Cardiac septum (tissue), 1 donor: ENCODE data around the gene ZNF296. TPM values are rescaled to one million over a fixed set of nuclear protein-coding genes. Genes with fewer than 3 reads are reported as not detected.
A peak's percentile ranks its signal among the peaks of the same experiment; 100 is the strongest.

Source experiments
- DNase-seq: peaks from one replicate; pipeline ENCODE4 v3.0.0-alpha.2; 2020; ENCODE audit warnings: low spot score
- intact Hi-C: fragments of 100-400 bp; cut with DNase I; formaldehyde crosslinking; loops from one replicate; pipeline ENCODE4 v1.14.0; 2022
- total RNA-seq: library from RNA; stranded (reverse); fragmentation: NEBNext Ultra II Directional; extraction: Animal tissue kit (Norgen Biotek cat#: 25700); gene quantifications from one replicate; pipeline ENCODE4 v1.2.1, GENCODE V29; 2021
- donor health status: DM: no; HTN: no; CAD: no.

ZNF296 gene
- total RNA-seq, 1 donor from 2014 or later = 0.13 TPM

- intact Hi-C loops = no loop called here
- DNase-seq = no peak
These were observed 28.5 kb upstream of the ZNF296 start for GRCh38 chr19:45104658-45105349.

GRCh38 chr19:45103508-45104319 lies 27.4 kb upstream of the ZNF296 start:
- DNase-seq = no peak
- intact Hi-C loops = no loop called here

GRCh38 chr19:45103156-45103507 lies 26.9 kb upstream of the ZNF296 start:
- no peak for DNase-seq
- intact Hi-C loops = no loop called here

- DNase-seq = no peak
- intact Hi-C loops = no loop called here
These were observed 26.2 kb upstream of the ZNF296 start for GRCh38 chr19:45102481-45102880.

- intact Hi-C loops = no loop called here
- no peak for DNase-seq
These were observed 25.5 kb upstream of the ZNF296 start for GRCh38 chr19:45101806-45102205.

- intact Hi-C loops = no loop called here
- DNase-seq = no peak
These were observed 24.6 kb upstream of the ZNF296 start for GRCh38 chr19:45100846-45101252.

GRCh38 chr19:45100201-45100600 lies 23.9 kb upstream of the ZNF296 start:
- intact Hi-C loops = no loop called here
- DNase-seq = no peak

- intact Hi-C loops = no loop called here
- no peak for DNase-seq
These were observed 23.4 kb upstream of the ZNF296 start for GRCh38 chr19:45099467-45100191.

- DNase-seq = no peak
- intact Hi-C loops = no loop called here
These were observed 22.5 kb upstream of the ZNF296 start for GRCh38 chr19:45098521-45099466.

GRCh38 chr19:45097776-45098520 lies 21.7 kb upstream of the ZNF296 start:
- no peak for DNase-seq
- intact Hi-C loops = no loop called here

- intact Hi-C loops = no loop called here
- DNase-seq = no peak
These were observed 21.1 kb upstream of the ZNF296 start for GRCh38 chr19:45097450-45097775.

- no peak for DNase-seq
- intact Hi-C loops = no loop called here
These were observed 20.4 kb upstream of the ZNF296 start for GRCh38 chr19:45096700-45097099.

- DNase-seq = no peak
- intact Hi-C loops = no loop called here
These were observed 19.5 kb upstream of the ZNF296 start for GRCh38 chr19:45095496-45096413.

- intact Hi-C loops = loop anchor here (5.0 kb wide), 1 partner anchor 83 kb away; the partner anchor contains the start of genes BLOC1S3 and TRAPPC6A
- no peak for DNase-seq
These were observed 18.4 kb upstream of the ZNF296 start for GRCh38 chr19:45094707-45095106.

- no peak for DNase-seq
- intact Hi-C loops = loop anchor here (5.0 kb wide), 1 partner anchor 83 kb away; the partner anchor contains the start of genes BLOC1S3 and TRAPPC6A
These were observed 17.9 kb upstream of the ZNF296 start for GRCh38 chr19:45094137-45094536.

- intact Hi-C loops = loop anchor here (5.0 kb wide), 1 partner anchor 84 kb away; the partner anchor contains the start of genes BLOC1S3 and TRAPPC6A
- DNase-seq = peak; percentile 97
These were observed 16.7 kb upstream of the ZNF296 start, which contains the start of gene PPP1R37 for GRCh38 chr19:45092747-45093678. TSS of gene PPP1R37 (plus strand) at chr19:45093179. CDS start at chr19:45093326, 147 bp downstream.
